SIG-M5 (cell line): ENCODE results near the gene LYVE1.
"Not testable (repeated sequence)": the region's sequence is repeated elsewhere in the genome, so short reads cannot be mapped to it uniquely, and the experiment has no call there.

Source experiments
- DNase-seq: peaks from one replicate; lab custom pipeline; 2025; lab: John Stamatoyannopoulos, UW

LYVE1 gene

GRCh38 chr11:10568486-10568941 lies at the start of gene LYVE1:
LYVE1 (minus strand) TSS chr11:10568665; CDS start chr11:10568532, 133 bp downstream.
- DNase-seq, result no peak

- no peak for DNase-seq
These were observed 49.1 kb upstream of the LYVE1 start for GRCh38 chr11:10617551-10617950.

DNA sequence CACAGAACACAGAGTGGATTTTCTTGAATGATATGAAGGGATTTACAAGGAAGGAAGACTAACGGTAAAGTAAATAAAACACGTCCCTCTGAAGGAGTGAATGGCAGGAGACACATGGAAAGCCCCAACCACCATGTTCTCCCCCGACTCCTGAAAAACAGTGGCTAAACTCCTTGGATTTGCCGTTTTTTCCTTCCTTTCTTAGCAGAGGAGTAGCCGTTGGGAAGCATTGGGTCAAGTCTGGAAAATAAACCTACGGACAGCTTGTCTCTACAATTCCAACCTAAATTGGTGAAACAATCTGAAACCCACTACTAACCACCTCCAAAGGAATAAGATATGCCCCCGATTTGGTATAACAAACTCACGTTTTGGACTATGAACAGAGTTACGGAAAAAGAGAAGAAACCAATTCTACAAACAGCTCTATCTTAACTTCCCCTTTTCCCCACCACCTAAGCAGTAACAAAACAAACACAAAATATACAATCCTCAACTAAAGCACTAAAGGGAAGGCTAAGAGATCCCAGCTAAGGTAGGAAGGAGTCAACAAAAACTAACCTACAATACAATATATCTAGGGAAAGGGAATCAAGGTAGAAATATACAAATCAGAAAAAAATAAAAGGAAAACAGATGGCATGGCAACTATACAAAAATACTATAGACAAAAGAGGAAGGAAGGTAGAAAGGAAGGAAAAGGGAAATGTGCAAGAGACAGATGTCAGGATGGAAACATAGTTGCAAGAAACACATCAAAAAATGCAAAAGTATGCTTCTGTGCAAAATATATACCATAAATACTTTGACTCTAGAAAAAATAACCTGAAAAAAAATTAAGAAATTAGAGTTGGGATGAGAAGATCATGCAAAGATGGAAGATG lies 43.8 kb upstream of the LYVE1 start:
- DNase-seq, result peak; percentile 42

DNA sequence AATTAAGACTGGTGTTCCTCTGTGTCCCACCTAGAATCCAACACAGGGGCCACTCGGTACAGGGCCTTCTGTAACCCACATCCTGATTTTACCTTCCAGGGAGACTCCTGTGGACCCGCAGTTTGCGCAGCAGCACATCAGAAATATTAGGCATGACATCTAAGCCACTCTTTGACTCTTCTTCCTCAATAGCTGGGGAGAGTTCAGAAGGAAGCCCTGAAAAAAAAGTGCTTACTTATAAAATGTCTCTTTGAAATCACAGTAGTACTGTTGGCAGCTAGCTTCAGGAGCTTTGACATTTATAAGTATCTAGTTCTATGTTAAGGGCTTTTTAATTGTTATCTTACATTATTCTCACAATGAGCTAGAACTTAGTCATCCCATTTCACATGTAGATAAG lies 41.2 kb upstream of the LYVE1 start:
- no peak for DNase-seq

DNA sequence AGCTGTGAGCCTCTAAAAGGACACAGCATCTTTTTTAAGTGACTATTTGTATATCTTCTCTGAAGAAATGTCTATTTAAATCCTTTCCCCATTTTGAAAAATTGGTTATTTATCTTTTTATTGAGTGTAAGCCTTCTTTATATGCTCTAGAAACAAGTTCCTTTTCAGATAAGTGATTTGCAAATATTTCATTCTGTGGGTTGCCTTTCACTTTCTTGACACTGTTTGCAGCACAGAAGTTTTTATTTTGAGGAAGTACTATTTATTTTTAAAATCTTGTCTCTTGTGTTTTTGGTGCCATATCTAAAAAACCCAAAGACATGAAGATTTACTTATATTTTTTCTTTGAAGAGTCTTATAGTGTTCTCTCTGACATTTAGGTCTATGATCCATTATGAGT lies 40.1 kb upstream of the LYVE1 start:
- DNase-seq, result no peak

DNA sequence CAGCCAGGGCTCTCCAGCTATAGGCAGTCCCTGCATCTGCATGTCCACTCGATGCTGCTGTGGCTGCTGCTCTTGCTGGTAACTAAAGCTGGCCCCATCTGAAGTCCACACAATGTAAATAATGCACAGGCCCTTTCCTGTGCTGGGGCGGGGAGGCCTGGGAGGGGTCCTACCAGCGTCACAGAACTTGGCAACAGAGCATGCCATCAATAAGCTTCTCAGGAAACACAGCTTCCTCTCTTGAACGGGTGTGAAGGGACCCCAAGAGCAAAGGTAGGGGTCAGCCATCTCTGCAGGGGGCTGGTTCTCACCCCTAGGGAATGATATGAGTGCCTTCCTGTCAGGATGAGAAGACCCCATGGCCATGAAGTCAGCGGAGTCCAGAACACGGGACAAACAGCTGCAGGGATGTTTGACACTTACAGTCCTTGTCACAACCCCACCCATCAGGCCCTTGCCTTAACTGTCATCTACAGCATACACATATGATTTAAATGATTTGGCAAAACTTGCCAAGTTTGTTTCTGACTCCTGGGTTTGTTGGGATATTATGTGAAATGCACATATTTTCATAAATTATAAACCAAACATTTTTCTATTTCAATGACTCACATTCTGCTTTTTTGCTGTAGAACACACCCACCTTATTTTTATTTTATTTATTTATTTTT lies 39.1 kb upstream of the LYVE1 start:
- no peak for DNase-seq

- DNase-seq, result peak; percentile 41
These were observed 38.2 kb upstream of the LYVE1 start for GRCh38 chr11:10606536-10607208.

DNA sequence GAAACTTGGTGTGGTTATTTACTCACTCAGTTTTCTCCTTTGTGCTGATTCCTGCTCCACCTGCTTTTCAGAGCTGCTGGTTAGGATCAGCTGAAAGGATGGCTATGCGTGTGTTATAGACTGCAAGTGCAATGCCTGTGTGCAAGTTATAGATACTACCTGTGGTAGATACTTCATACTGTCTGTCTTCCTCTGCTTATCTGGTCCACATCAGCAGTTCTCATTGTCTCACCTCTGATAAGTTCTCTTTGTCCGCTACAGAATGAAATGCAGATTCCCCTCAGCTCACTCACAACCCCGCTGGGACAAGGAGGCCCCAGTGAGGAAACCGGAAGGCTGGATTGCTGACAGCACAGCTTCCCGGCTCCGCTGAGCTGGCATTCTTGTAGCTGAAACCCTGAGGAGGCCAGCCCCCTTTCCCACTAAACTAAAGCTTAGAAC lies 37.5 kb upstream of the LYVE1 start:
- DNase-seq, result no peak

DNA sequence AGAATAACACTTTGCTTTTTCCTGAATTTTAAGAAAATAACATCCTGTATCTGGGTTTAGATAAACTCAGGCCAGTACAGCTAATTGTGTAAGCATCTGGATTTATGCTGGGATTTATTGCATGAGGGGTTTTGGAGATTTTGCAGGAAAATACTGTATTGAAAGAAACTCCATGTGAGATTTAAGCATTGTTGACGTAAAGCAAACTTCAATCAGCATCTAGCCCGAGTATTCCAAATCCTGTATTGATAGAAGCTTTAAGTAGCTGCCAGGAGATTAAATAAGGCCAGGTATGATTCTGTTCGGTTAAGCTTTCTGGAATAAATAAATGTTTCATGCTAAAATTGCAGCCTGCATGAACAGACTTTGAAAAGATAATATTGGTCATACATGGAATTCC lies 36.3 kb upstream of the LYVE1 start:
- DNase-seq, result no peak

- DNase-seq, result no peak
These were observed 35.9 kb upstream of the LYVE1 start for GRCh38 chr11:10604340-10604748.

DNA sequence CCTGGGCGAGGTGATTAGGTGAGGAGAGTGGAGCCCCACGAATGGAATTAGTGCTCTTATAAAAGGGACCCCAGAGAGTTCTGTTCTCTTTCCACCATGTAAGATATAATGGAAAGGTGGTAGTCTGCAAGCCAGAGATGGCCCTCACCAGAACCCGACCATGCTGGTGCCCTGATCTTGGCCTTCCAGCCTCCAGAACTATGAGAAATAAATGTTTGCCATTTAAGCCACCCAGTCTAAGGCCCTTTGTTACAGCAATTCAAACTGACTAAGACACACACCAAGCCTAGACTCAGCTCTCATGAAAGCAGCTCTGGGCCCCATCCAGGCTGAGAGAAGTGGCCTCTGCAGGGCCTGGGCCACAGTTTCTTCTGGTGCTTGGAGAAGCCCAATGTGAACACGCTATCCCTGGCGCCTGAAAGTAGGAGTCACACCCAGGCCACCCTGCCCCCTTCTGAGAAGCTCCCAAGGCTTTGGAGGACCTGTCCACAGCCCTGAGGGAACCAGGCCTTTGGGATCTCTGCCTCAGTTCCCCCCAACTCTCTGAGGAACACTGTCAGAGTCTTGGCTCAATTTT lies 35.3 kb upstream of the LYVE1 start:
- no peak for DNase-seq

DNA sequence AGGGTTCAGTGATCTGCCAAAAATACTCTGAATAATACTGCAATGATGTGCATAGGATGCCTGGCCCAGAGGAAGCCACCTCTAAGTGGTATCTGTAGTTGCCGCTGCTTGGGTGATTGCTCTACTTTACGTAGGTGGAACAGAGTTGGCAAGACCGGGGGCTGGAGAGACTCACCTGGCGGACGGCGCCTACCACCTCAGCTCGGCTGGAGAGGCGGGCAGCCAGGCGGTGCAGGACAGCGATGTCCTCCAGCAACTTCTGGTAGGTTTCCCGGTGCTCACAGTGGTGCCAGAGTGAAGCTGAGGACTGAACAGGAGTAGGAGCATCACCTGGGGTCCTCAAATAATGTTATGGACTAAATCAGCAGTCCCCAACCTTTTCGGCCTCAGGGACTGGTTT lies 34.5 kb upstream of the LYVE1 start:
- no peak for DNase-seq

DNA sequence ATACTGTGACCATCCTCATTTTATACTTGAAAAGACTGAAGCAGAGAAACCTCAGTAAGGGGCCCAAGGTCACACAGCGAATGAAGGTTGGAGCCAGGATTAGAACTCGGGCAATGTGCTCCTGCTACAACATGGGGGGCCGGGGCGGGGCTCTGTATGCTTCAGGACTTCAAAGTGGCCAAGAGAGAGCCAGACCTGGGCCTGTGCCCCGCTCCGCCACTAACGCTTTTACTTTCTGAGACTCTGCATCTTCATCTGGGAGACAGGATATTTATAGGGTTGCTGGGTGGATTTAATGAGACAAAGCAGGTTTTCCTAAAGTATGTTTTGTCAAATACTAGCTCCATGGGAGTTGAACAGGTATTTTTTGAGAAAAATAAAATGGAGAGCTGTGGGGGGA lies 33.9 kb upstream of the LYVE1 start:
- no peak for DNase-seq

DNA sequence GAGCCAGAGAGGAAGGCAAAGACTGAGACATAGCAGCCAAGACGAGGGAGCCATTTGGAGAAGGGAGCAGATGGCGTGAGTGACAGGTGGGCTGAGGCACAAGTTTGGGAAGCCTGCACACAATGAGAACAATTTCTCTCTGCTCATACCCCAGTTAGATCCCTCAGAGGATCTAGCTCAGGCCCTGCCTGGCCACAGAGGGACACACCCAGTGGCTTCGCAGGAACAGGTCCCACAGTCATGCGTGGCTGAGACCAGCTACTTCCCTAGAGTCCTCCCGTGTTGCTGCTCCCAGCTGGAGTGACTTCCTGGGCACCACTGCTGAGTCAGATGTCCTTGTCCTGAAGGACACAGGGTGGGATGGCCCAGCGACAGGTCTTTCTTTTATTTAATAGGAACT lies 33.4 kb upstream of the LYVE1 start:
- no peak for DNase-seq

- no peak for DNase-seq
These were observed 32.2 kb upstream of the LYVE1 start for GRCh38 chr11:10600570-10601248.

- no peak for DNase-seq
These were observed 31.1 kb upstream of the LYVE1 start for GRCh38 chr11:10599388-10600175.

- DNase-seq, result no peak
These were observed 30.4 kb upstream of the LYVE1 start for GRCh38 chr11:10598816-10599215.

DNA sequence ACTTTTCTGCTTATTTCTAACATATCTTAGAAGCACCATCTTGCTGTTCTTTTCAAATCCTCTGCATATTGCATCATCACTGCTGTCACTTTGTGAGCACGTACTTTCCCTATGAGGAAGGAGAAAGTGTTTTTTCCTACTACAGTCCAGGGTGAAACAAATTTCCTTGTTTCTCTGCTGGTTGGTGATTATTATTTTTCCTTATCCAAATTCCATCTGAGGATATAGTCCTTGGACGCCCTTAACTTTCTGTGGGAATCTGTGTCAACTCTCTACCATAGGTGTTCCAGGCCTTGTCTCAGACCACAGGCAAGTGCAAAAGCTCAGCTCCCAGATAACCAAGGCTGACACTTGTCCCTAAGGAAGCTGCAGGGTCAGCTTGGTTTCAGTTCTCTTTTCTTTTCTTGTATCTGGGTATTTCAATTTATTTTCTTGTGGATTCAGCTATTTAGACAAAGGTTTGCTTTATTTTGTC lies 29.4 kb upstream of the LYVE1 start:
- DNase-seq, result no peak

GRCh38 chr11:10595840-10596239 lies 27.4 kb upstream of the LYVE1 start:
- not testable (repeated sequence) for DNase-seq

DNA sequence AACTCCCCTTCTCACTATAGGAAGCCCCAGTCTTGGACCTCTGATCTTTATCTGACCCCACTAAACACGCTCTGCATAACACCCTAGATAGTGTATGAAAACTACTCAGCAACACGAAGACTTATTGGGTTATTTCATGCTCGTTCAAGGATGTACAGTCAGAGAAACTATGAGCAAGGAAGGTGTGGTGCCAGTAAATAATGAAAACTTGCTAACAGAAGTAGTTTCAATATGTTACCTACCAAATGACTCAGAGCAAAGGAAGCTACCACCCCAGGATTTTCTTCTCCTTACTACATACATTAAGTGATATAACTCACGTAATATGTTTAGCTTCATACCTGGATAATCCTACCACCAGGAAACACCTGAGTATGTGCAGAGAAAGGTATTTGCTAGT lies 25.9 kb upstream of the LYVE1 start:
- no peak for DNase-seq

DNA sequence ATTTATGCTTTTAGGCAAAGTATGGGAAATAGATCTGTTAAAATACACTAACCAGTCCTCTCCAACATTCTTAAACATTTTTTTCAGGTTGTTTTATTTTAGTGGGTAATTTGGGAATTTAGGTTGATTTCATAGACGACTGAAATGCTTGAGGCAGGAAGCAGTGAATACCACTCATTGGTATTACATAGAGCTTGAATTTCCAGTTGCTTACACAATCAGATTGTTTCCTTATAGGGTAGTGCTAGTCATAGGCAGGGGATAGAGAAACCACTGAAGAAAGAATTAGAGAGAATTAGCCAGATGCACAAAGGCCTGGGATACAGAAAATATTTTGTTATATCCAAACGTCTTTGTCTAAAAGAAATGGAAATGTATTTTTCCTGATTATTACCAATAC lies 23.9 kb upstream of the LYVE1 start:
- no peak for DNase-seq
